Mesenchymal stem cell (in vitro differentiated cells and primary cell): ENCODE results near the gene KRT76.
A peak's percentile ranks its signal among the peaks of the same experiment; 100 is the strongest.

ENCODE experiments used
- DNase-seq: peaks from one replicate; pipeline ENCODE4 v3.0.0-alpha.2; 2013
- H2AFZ ChIP-seq: one replicate; pipeline ENCODE4 v1.6.1; 2013; ENCODE audit warnings: low read depth, mild to moderate bottlenecking, control low read depth, inconsistent platforms, low read length, moderate library complexity
- H2AK5ac ChIP-seq: 2 replicates; pipeline ENCODE4 v1.6.1; 2013; ENCODE audit warnings: low read length, moderate library complexity, mild to moderate bottlenecking, inconsistent platforms; ENCODE audit not compliant: severe bottlenecking
- H2BK120ac ChIP-seq: one replicate; pipeline ENCODE4 v1.6.1; 2013; ENCODE audit warnings: low read depth, mild to moderate bottlenecking, inconsistent platforms, low read length, moderate library complexity
- H2BK12ac ChIP-seq, 2 experiments: one replicate each; pipeline ENCODE4 v1.6.1; 2013; ENCODE audit warnings: inconsistent platforms in 2 of 2, low read length in 2 of 2, mild to moderate bottlenecking in 2 of 2, moderate library complexity in 2 of 2, control low read depth in 1 of 2
- H2BK15ac ChIP-seq: one replicate; pipeline ENCODE4 v1.6.1; 2013; ENCODE audit warnings: mild to moderate bottlenecking, low read depth, inconsistent platforms; ENCODE audit not compliant: poor library complexity, severe bottlenecking
- H2BK5ac ChIP-seq: 2 replicates; pipeline ENCODE4 v1.6.1; 2013; ENCODE audit warnings: low read depth, mild to moderate bottlenecking, low read length, control low read depth, inconsistent platforms; ENCODE audit not compliant: poor library complexity, severe bottlenecking
- H3K14ac ChIP-seq, 2 experiments: one replicate each; pipeline ENCODE4 v1.6.1; 2013; ENCODE audit warnings: inconsistent platforms in 2 of 2, low read length in 2 of 2, control low read depth in 1 of 2, mild to moderate bottlenecking in 1 of 2, moderate library complexity in 1 of 2
- H3K18ac ChIP-seq, 2 experiments: one replicate each; pipeline ENCODE4 v1.6.1; 2013; ENCODE audit warnings: inconsistent platforms in 2 of 2, low read length in 2 of 2, control low read depth in 1 of 2, low read depth in 1 of 2, mild to moderate bottlenecking in 1 of 2
- H3K23ac ChIP-seq, 2 experiments: one replicate each; pipeline ENCODE4 v1.6.1; 2013; ENCODE audit warnings: inconsistent platforms in 2 of 2, low read length in 2 of 2, mild to moderate bottlenecking in 2 of 2, moderate library complexity in 2 of 2, control low read depth in 1 of 2
- H3K27ac ChIP-seq: 2 replicates; pipeline ENCODE4 v1.5.1; 2013; ENCODE audit warnings: mild to moderate bottlenecking, moderate library complexity, low read length, control low read depth, inconsistent platforms; ENCODE audit not compliant: poor library complexity, severe bottlenecking
- H3K27me3 ChIP-seq, 2 experiments: 2 replicates each; pipeline versions ENCODE4 v1.6.1 to v1.7.0; 2013; ENCODE audit warnings: low read length in 2 of 2, mild to moderate bottlenecking in 2 of 2, moderate library complexity in 2 of 2, control low read depth in 1 of 2, inconsistent platforms in 1 of 2; ENCODE audit not compliant: control insufficient read depth in 1 of 2, insufficient read depth in 1 of 2
- H3K36me3 ChIP-seq, 2 experiments: 2 replicates each; pipeline versions ENCODE4 v1.6.1 to v1.7.0; 2013; ENCODE audit warnings: low read length in 2 of 2, control low read depth in 1 of 2, inconsistent platforms in 1 of 2, low read depth in 1 of 2, mild to moderate bottlenecking in 1 of 2; ENCODE audit not compliant: insufficient read depth in 2 of 2, control insufficient read depth in 1 of 2
- H3K4ac ChIP-seq, 2 experiments: one replicate each; pipeline ENCODE4 v1.6.1; 2013; ENCODE audit warnings: inconsistent platforms in 2 of 2, low read length in 2 of 2, mild to moderate bottlenecking in 2 of 2, moderate library complexity in 2 of 2, control low read depth in 1 of 2, low read depth in 1 of 2
- H3K4me1 ChIP-seq: 2 replicates; pipeline ENCODE4 v1.6.1; 2013; ENCODE audit warnings: low read depth, low read length, control low read depth; ENCODE audit not compliant: control insufficient read depth, insufficient read depth
- H3K4me2 ChIP-seq: 2 replicates; pipeline ENCODE4 v1.6.1; 2013; ENCODE audit warnings: low read length, mild to moderate bottlenecking, inconsistent platforms; ENCODE audit not compliant: poor library complexity, severe bottlenecking
- H3K4me3 ChIP-seq, 2 experiments: 2 replicates each; pipeline versions ENCODE4 v1.5.1 to v1.7.0; 2013; ENCODE audit warnings: low read length in 2 of 2, mild to moderate bottlenecking in 2 of 2, control low read depth in 1 of 2, low read depth in 1 of 2; ENCODE audit not compliant: insufficient read depth in 1 of 2
- H3K79me1 ChIP-seq: replicated peaks from 2 replicates; pipeline ENCODE4 v1.6.1; 2013; ENCODE audit warnings: mild to moderate bottlenecking, control low read depth, low read length, inconsistent platforms; ENCODE audit not compliant: poor library complexity, severe bottlenecking
- H3K9ac ChIP-seq: 2 replicates; pipeline ENCODE4 v1.7.0; 2013; ENCODE audit warnings: mild to moderate bottlenecking, low read length, moderate library complexity
- H3K9me3 ChIP-seq: 2 replicates; pipeline ENCODE4 v1.7.0; 2013; ENCODE audit warnings: mild to moderate bottlenecking, low read length; ENCODE audit not compliant: control insufficient read depth
- H4K8ac ChIP-seq: one replicate; pipeline ENCODE4 v1.6.1; 2013; ENCODE audit warnings: inconsistent platforms, mild to moderate bottlenecking, low read length, moderate library complexity
- H4K91ac ChIP-seq: one replicate; pipeline ENCODE4 v1.6.1; 2013; ENCODE audit warnings: mild to moderate bottlenecking, low read length, inconsistent platforms
- WGBS: methylation state at CpG from one replicate; pipeline ENCODE4 v1.1.7; 2013; ENCODE audit warnings: mixed read lengths; 5-methylcytosine and 5-hydroxymethylcytosine counted together

KRT76 gene

DNA sequence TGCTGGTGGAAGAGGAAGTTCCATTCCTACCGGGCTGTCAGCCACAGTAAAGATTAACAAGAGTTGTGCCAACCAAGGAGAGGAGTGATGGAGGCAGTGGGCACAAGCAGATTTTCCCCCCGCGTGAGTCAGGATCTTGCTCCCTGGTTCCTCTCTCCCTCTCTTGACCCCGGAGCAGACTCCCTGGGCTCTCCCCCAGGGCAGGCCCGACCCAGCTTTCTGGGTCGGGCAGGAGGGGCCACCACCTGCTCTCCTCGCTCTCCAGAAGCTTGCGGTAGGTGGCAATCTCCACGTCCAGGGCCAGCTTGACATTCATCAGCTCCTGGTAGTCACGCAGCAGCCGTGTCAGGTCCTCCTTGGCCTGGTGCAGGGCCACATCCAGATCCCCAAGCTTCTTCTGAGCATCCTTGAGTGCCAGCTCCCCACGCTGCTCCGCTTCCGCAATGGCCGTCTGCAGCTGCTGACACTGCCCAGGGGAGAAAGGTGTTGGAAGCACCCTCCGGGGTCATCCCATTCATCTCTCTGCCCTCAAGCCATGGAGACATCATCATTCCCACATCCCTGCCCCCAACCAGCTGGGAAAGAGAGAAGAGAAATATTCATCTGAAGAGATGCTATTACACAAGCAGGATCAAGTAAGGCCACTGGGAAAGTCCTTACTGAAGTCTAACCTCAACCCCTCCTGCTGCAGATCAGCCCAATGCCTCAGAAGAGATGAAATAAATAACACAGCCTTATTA, 45.8 kb upstream of the KRT76 start:
- no peak for DNase-seq
- no peaks in the 10 kb centered on the region for H3K36me3 ChIP-seq
- H3K79me1 ChIP-seq, result no peaks in the 10 kb centered on the region
- H2AK5ac ChIP-seq, result no peak overlapping the region
- H4K8ac ChIP-seq, result no peak overlapping the region
- peaks cover 23 to 65% of the 10 kb centered on the region in 2 experiments for H3K27me3 ChIP-seq
- no peak overlapping the region for H3K27ac ChIP-seq
- no peak overlapping the region for H2BK120ac ChIP-seq
- no peak overlapping the region for H2AFZ ChIP-seq
- H2BK15ac ChIP-seq, result no peak overlapping the region
- no peak overlapping the region for H3K14ac ChIP-seq
- H3K4ac ChIP-seq, result no peak overlapping the region
- no peak overlapping the region for H3K9ac ChIP-seq
- H2BK5ac ChIP-seq, result no peak overlapping the region
- H4K91ac ChIP-seq, result peak overlapping the region; percentile 3
- H2BK12ac ChIP-seq, result no peak overlapping the region
- H3K9me3 ChIP-seq, result no peaks in the 10 kb centered on the region
- H3K4me2 ChIP-seq, result no peak overlapping the region
- no peak overlapping the region for H3K18ac ChIP-seq
- no peak overlapping the region for H3K4me3 ChIP-seq
- 83% methylated on average over 15 of the region's 16 CpGs for WGBS
- H3K23ac ChIP-seq, result no peak overlapping the region
- peaks cover 12% of the 10 kb centered on the region for H3K4me1 ChIP-seq

DNA sequence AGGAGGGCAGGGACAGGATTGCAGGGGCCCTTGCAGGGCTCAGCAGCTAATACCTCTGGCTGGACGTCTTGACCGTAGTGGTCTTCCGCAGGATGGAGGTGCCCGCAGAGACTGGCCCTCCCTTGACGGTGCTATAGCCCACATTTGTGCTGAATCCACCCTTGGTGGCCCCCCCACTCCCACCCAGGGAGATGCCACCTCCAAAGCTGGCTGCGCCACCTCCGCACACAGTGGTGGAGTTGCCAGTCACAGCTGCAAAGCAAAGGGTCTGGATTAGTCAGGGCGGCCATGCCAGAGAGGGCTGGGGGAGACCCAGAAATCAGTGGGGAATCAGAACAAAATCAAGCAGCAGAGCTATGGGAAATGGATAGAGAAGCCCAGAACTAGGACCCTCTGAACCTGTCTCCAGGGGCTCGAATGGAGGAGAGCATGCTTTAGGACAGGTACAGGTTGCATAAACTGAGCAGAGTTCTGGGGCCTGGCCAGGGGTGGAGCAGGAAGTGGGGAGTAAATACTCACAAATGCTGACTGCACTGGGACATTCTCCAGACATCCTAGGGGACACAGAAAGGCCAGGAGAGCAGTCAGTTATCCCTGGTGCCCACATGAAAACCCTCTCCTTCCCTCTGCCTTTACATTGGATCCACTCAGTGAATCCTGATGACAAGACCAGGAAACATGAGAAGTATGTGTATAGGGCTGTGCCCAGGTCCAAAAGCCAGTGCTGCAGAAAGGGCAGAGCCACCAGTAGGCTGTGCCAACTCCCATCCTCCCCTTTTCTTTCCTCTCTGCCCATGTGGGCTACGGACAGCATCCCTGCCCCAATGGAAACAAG, 44.9 kb upstream of the KRT76 start:
- WGBS, result 85% methylated on average over 10 of the region's 10 CpGs
- Histone ChIP-seq H2AK5ac (no peak overlapping the region), H2BK15ac (no peak overlapping the region), H4K8ac (no peak overlapping the region), H3K36me3 (no peaks in the 10 kb centered on the region), H4K91ac (no peak overlapping the region), H3K14ac (no peak overlapping the region), H3K4me3 (no peak overlapping the region), H3K27ac (no peak overlapping the region), H2AFZ (no peak overlapping the region), H3K18ac (no peak overlapping the region), H3K79me1 (no peaks in the 10 kb centered on the region), H3K27me3 (peaks cover 26 to 73% of the 10 kb centered on the region in 2 experiments), H3K9me3 (no peaks in the 10 kb centered on the region), H3K9ac (no peak overlapping the region), H3K4me1 (peaks cover 7% of the 10 kb centered on the region), H3K23ac (no peak overlapping the region), H2BK5ac (no peak overlapping the region), H3K4me2 (no peak overlapping the region), H2BK12ac (no peak overlapping the region), H3K4ac (no peak overlapping the region), H2BK120ac (no peak overlapping the region)
- DNase-seq, result no peak

DNA sequence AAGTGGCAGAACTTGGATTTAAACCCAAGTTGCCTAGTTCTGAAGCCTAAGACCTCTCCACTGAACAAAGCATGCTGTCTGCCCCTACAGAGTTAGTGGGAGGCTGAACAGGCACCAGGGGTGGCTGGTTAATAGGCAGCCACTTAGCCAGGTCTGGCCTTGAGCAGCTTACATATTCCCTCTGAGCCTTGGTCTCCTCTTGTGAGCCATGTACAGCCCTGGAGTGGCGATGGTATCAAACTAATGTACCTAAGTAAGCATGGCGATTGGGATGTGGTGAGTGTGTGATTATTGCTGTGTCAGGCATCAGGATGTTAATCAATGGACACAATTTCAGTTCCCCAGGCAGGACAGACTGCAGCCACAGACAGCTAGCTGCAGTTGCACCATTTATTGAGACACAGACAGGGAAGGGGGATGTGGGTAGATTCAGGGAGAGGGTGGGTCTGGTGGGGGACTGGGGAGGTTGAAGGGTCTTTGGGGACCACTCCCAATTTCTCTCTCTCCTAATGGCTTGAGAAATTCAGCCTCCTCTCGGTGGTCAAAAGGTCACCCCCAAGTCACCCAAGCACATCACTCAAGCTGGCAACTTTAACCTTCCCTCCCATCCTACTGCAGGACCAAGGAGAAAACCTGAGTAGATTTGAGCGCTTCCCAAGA, 44.1 kb upstream of the KRT76 start:
- Histone ChIP-seq H3K14ac (peak overlapping the region in 1 of 2 experiments; percentile 35), H2BK5ac (no peak overlapping the region), H2AK5ac (no peak overlapping the region), H3K4me2 (no peak overlapping the region), H2BK12ac (no peak overlapping the region), H3K23ac (no peak overlapping the region), H2BK120ac (no peak overlapping the region), H3K4me3 (no peak overlapping the region), H3K9me3 (no peaks in the 10 kb centered on the region), H3K9ac (no peak overlapping the region), H3K4ac (no peak overlapping the region), H3K4me1 (peaks cover 2% of the 10 kb centered on the region), H3K18ac (no peak overlapping the region), H4K91ac (no peak overlapping the region), H3K27ac (no peak overlapping the region), H4K8ac (no peak overlapping the region), H3K79me1 (no peaks in the 10 kb centered on the region), H3K27me3 (peaks cover 30 to 74% of the 10 kb centered on the region in 2 experiments), H2AFZ (no peak overlapping the region), H2BK15ac (no peak overlapping the region), H3K36me3 (no peaks in the 10 kb centered on the region)
- WGBS, result 81% methylated on average over 4 of the region's 4 CpGs
- DNase-seq, result no peak

GRCh38 chr12:52820521-52820920, 43.4 kb upstream of the KRT76 start:
- no peak overlapping the region for H3K14ac ChIP-seq
- H3K9ac ChIP-seq, result no peak overlapping the region
- H2AFZ ChIP-seq, result no peak overlapping the region
- H2BK120ac ChIP-seq, result no peak overlapping the region
- no peaks in the 10 kb centered on the region for H3K79me1 ChIP-seq
- H3K4me1 ChIP-seq, result peaks cover 2% of the 10 kb centered on the region
- no peak overlapping the region for H2AK5ac ChIP-seq
- H4K8ac ChIP-seq, result no peak overlapping the region
- no peak overlapping the region for H2BK12ac ChIP-seq
- H3K4me3 ChIP-seq, result no peak overlapping the region
- no peak overlapping the region for H3K18ac ChIP-seq
- WGBS, result 92% methylated on average over 5 of the region's 6 CpGs
- H3K4ac ChIP-seq, result no peak overlapping the region
- no peak overlapping the region for H3K23ac ChIP-seq
- no peaks in the 10 kb centered on the region for H3K9me3 ChIP-seq
- no peak overlapping the region for H3K27ac ChIP-seq
- H3K27me3 ChIP-seq, result peaks cover 30 to 74% of the 10 kb centered on the region in 2 experiments
- H3K4me2 ChIP-seq, result no peak overlapping the region
- no peak overlapping the region for H2BK15ac ChIP-seq
- DNase-seq, result no peak
- H4K91ac ChIP-seq, result no peak overlapping the region
- no peaks in the 10 kb centered on the region for H3K36me3 ChIP-seq
- no peak overlapping the region for H2BK5ac ChIP-seq
